ENCODE measurements around the gene SEMA6A.
A peak's percentile ranks its signal among the peaks of the same experiment; 100 is the strongest.

Gene SEMA6A

DNA sequence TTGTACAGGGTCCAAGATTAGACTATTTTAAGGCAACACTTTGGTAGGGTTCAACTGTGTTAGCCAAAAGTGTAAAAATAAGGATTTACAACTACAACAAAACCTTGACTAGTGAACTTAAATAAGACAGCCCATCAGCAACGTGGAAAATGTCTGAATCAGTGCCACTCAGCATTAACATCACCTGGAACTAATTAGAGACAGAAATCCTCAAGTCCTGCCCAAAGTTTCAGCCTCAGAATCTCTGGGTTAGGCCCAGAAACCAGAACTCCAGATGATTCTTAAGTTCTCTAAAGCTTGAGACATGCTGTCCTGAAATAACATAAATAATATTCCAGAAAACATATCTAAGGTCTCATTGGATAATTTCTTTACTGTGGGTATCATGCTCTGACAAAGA lies 118.6 kb downstream of the SEMA6A start:
- H3K4me3 ChIP-seq (ENCODE audit: control insufficient read depth, low read depth, low read length): no peak overlapping the region
- no peak for DNase-seq (ENCODE audit: low read depth)
- TF ChIP-seq, protein P1, sequence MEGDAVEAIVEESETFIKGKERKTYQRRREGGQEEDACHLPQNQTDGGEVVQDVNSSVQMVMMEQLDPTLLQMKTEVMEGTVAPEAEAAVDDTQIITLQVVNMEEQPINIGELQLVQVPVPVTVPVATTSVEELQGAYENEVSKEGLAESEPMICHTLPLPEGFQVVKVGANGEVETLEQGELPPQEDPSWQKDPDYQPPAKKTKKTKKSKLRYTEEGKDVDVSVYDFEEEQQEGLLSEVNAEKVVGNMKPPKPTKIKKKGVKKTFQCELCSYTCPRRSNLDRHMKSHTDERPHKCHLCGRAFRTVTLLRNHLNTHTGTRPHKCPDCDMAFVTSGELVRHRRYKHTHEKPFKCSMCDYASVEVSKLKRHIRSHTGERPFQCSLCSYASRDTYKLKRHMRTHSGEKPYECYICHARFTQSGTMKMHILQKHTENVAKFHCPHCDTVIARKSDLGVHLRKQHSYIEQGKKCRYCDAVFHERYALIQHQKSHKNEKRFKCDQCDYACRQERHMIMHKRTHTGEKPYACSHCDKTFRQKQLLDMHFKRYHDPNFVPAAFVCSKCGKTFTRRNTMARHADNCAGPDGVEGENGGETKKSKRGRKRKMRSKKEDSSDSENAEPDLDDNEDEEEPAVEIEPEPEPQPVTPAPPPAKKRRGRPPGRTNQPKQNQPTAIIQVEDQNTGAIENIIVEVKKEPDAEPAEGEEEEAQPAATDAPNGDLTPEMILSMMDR (IDR thresholded peaks at IDR 0.05; ENCODE audit: control insufficient read depth, insufficient read depth, low read depth, low read length, missing control alignments): no peak

DNA sequence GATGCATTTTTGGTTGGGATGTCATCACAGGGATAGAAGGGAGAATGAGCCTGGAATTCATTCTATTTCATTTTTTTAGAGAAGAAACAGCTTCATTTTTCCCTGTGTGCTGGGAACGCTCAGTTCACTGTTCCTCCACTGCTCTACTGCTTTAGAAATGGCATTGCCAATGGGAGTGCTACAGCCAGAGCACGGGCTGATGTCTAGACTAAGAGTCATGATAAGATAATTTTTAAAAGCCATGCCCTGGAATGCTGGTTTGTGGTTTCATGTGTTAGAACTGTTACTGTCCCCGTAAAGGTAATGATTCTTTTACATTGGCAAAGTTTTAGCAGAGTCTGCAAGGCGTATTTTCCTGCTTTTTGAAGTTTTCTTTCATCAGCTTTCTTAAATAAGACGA lies 119.6 kb downstream of the SEMA6A start:
- no peak overlapping the region for H3K4me3 ChIP-seq (ENCODE audit: control insufficient read depth, low read depth, low read length)
- TF ChIP-seq, protein P1 (IDR thresholded peaks at IDR 0.05; ENCODE audit: control insufficient read depth, insufficient read depth, low read depth, low read length, missing control alignments): no peak
- DNase-seq (ENCODE audit: low read depth): no peak

DNA sequence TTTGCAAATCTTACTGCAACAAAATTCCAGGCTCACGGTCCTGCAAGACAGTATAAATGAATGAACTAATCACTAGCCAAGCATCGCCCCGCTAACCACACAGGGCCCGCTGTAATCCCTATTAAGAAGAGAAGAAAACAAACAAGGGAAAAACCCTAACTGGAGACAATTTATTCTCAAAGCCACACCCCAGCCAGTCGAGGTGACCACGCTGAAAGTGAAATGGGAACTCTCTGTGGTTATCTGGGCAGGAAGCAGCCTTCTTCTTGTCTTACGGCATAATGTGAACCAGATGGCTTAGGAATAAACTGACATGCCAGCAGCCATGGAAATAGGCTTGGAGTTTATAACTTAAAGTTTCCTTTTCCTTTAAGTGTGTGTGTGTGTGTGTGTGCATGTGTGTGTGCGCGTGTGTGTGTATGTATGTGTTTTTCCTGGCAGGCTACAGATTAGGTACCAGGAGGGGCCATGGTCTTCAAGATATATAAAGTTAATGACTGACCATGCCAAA lies 120.2 kb downstream of the SEMA6A start:
- DNase-seq (ENCODE audit: low read depth): peak; percentile 71
- H3K4me3 ChIP-seq (ENCODE audit: control insufficient read depth, low read depth, low read length): peak overlapping the region; percentile 1; the same call in 1 of the 2 replicates
- TF ChIP-seq, protein P1 (IDR thresholded peaks at IDR 0.05; ENCODE audit: control insufficient read depth, insufficient read depth, low read depth, low read length, missing control alignments): no peak

DNA sequence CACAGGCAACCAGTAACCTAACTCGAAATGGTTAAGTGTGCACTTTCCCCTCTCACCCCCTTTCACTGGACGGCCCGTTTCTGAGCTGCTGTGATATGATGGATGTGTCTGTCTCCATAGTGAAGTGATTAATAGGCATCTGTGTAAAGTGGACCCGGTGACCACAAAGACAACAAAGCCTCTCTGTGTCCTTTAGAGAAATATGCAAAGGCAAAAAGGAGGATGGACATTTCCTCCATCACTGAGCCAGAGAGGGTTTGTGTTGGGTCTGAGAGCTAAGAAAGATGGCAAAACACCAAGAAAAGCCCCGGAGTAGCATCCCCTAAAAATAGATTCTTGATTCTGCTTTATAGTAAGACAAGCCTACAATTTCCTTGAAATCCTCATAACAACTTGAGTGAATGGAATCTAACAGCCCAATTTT lies 120.6 kb downstream of the SEMA6A start:
- no peak overlapping the region for H3K4me3 ChIP-seq (ENCODE audit: control insufficient read depth, low read depth, low read length)

DNA sequence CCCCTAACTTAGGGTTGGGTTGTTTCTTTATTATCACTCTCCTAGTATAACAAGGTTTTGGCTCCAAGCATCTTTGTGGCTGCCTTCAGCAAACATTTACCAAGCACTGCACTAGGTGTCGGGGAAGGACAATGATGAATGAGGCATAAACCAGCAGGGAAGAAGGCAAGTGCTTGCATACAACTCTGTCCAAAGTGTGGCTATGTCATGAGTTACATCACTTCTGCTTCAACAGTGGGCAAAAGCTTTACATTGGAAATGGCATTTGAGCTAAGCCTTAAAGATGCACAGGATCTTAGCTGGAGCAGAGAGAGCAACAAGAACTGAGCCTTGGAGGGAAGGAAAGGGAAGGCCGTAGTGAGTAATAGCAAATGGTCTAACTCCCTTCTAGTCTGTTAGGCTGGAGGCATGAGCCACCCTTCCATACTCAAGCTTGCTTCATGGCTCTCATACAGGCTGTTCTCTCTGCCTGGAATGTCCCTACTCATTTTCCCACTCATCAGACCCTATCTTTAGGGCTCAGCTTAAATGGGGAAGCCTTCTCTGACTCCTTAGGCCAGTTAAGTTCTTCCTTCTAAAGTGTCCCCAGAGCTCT lies 121.8 kb downstream of the SEMA6A start:
- DNase-seq (ENCODE audit: low read depth): no peak
- TF ChIP-seq, protein P1 (IDR thresholded peaks at IDR 0.05; ENCODE audit: control insufficient read depth, insufficient read depth, low read depth, low read length, missing control alignments): no peak
- H3K4me3 ChIP-seq (ENCODE audit: control insufficient read depth, low read depth, low read length): no peak overlapping the region

More for the DNA sequence above, 120.6 kb downstream of the SEMA6A start:
- DNase-seq (ENCODE audit: low read depth): no peak
- TF ChIP-seq, protein P1 (IDR thresholded peaks at IDR 0.05; ENCODE audit: control insufficient read depth, insufficient read depth, low read depth, low read length, missing control alignments): no peak

DNA sequence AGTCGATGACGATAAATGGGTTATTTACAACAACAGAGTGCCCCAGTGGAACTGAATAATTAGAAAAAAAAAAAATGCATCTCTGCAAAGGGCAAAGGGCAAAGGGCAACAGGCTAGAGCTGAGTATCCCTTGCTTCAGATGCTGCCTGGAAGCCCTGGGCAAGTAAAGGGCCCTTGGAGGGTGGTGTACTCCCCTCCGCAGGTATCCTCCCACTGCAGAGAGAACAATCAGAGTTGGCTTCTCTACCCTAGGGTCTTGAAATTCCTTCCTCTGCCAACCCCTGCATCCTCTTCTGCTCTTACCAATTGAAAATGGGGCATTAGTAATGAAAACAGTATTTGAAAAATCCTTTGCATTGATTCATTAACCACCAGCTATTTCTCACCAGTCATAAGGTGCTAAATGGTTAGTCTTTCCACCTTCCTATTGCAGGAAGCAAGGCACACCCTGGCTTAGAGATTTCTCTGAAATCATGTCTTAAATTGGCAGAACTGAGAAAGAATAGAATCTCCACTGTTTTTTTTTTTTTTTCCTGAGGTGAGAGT lies 122.6 kb downstream of the SEMA6A start:
- no peak for DNase-seq (ENCODE audit: low read depth)
- TF ChIP-seq, protein P1 (IDR thresholded peaks at IDR 0.05; ENCODE audit: control insufficient read depth, insufficient read depth, low read depth, low read length, missing control alignments): no peak
- H3K4me3 ChIP-seq (ENCODE audit: control insufficient read depth, low read depth, low read length): no peak overlapping the region

All from AG09309 (cell line).